T-cell (primary cell): ENCODE results near the gene GLYATL3. TPM values are rescaled to one million over a fixed set of nuclear protein-coding genes. Genes with fewer than 3 reads are reported as not detected.

Source experiments
- ATAC-seq, 4 experiments: fragments of 200-7000 bp in 3 of 4; fragments of 150-1000 bp in 1 of 4; cut with Tn5 transposase; replicated peaks in 1 of 4; 1 replicate in 3 of 4; 2 replicates in 1 of 4; pipeline ENCODE4 v1.10.0; 2021; ENCODE audit warnings: moderate library complexity in 3 of 4, mild to moderate bottlenecking in 2 of 4, moderate number of reproducible peaks in 1 of 4
- CTCF ChIA-PET, 2 donors: fragments of 300-600 bp; sonication (Branson Sonifier 250); formaldehyde crosslinking; loops; one replicate each; lab custom pipeline; 2022; ENCODE audit warnings: antibody characterized with exemption in 2 of 2; lab: Charles Lee
- POLR2A ChIA-PET, 2 donors: fragments of 300-600 bp; sonication (Branson Sonifier 250); formaldehyde crosslinking; loops; one replicate each; lab custom pipeline; 2022; ENCODE audit warnings: antibody characterized with exemption in 2 of 2; lab: Charles Lee
- DNase-seq, 35 experiments: peaks; one replicate each; pipeline versions ENCODE4 v3.0.0 to v3.0.0-alpha.2; 2013 to 2023
- H3K27ac ChIP-seq: one replicate; pipeline ENCODE4 v1.5.1; 2013; ENCODE audit warnings: low read length
- H3K27me3 ChIP-seq, 2 experiments: replicated peaks in 1 of 2; 1 replicate in 1 of 2; 2 replicates in 1 of 2; pipeline versions ENCODE4 v1.6.1 to v1.7.0; 2013; ENCODE audit warnings: low read length in 1 of 2, mixed read lengths in 1 of 2; ENCODE audit not compliant: control insufficient read depth in 2 of 2, insufficient read depth in 2 of 2; ENCODE audit errors: extremely low read depth in 1 of 2
- H3K36me3 ChIP-seq, 2 donors: 1 replicate in 1 of 2; 2 replicates in 1 of 2; pipeline versions ENCODE4 v1.6.1 to v1.7.0; 2013; ENCODE audit warnings: low read length in 1 of 2; ENCODE audit not compliant: control insufficient read depth in 2 of 2, insufficient read depth in 1 of 2; ENCODE audit errors: extremely low read depth in 1 of 2
- H3K4me1 ChIP-seq, 2 experiments: 1 replicate in 1 of 2; 2 replicates in 1 of 2; pipeline versions ENCODE4 v1.6.1 to v1.7.0; 2013; ENCODE audit warnings: low read length in 2 of 2, mixed read lengths in 1 of 2; ENCODE audit not compliant: insufficient read depth in 2 of 2, control insufficient read depth in 1 of 2; ENCODE audit errors: extremely low read depth in 1 of 2
- H3K4me3 ChIP-seq, 2 donors: 1 replicate in 1 of 2; 2 replicates in 1 of 2; pipeline versions ENCODE4 v1.5.1 to v1.7.0; 2013; ENCODE audit warnings: mild to moderate bottlenecking in 2 of 2, low read length in 1 of 2, moderate library complexity in 1 of 2; ENCODE audit not compliant: control insufficient read depth in 1 of 2; ENCODE audit errors: extremely low read depth in 1 of 2
- H3K9me3 ChIP-seq: 2 replicates; pipeline ENCODE4 v1.7.0; 2013
- H3K27ac Mint-ChIP-seq, 2 donors: one replicate each; pipeline ENCODE4 v1.8.0; 2020 to 2021; ENCODE audit warnings: mild to moderate bottlenecking in 2 of 2, mixed read lengths in 2 of 2
- H3K27me3 Mint-ChIP-seq, 2 donors: one replicate each; pipeline ENCODE4 v1.8.0; 2021 to 2022; ENCODE audit warnings: mixed read lengths in 2 of 2
- H3K36me3 Mint-ChIP-seq: one replicate; pipeline ENCODE4 v1.8.0; 2021; ENCODE audit warnings: mixed read lengths
- H3K4me1 Mint-ChIP-seq, 3 donors: one replicate each; pipeline ENCODE4 v1.8.0; 2020 to 2022; ENCODE audit warnings: mixed read lengths in 3 of 3, mild to moderate bottlenecking in 1 of 3
- H3K4me3 Mint-ChIP-seq, 3 donors: one replicate each; pipeline ENCODE4 v1.8.0; 2020 to 2022; ENCODE audit warnings: mild to moderate bottlenecking in 3 of 3, mixed read lengths in 3 of 3, moderate library complexity in 3 of 3
- H3K9me3 Mint-ChIP-seq, 3 donors: one replicate each; pipeline ENCODE4 v1.8.0; 2020 to 2022; ENCODE audit warnings: mixed read lengths in 3 of 3
- WGBS: methylation state at CpG from one replicate; pipeline ENCODE4 v1.1.5; 2013; ENCODE audit warnings: missing lambda C conversion rate; ENCODE audit not compliant: insufficient coverage; 5-methylcytosine and 5-hydroxymethylcytosine counted together
- total RNA-seq, 35 experiments: library from RNA in 6 of 35; stranded (reverse) in 6 of 35; fragments of 120-200 nt in 1 of 35; gene quantifications; one replicate each; pipeline versions ENCODE4 v1.2.1 to v1.2.4 and lab custom pipeline; 2013 to 2026

The GLYATL3 gene
- not detected for total RNA-seq
- total RNA-seq (2013), result not detected
- total RNA-seq (lab: John Stamatoyannopoulos, UW), result 0 to 0.07 (median 0) reads per million in 29 experiments

- no CpG with 5 or more reads among the region's 2 CpGs for WGBS
- no peaks in the 10 kb centered on the region for H3K4me1 Mint-ChIP-seq
- no peak for ATAC-seq
- no peak for DNase-seq
- CTCF ChIA-PET, result no interaction called here
- Histone ChIP-seq H3K4me1 (no peaks in the 10 kb centered on the region), H3K9me3 (no peaks in the 10 kb centered on the region), H3K27me3 (peaks cover 0 to 2% of the 10 kb centered on the region in 2 experiments), H3K36me3 (no peaks in the 10 kb centered on the region), H3K4me3 (no peak within 1 kb of the TSS), H3K27ac (no peak within 1 kb of the TSS)
- no peaks in the 10 kb centered on the region for H3K9me3 Mint-ChIP-seq
- no peaks in the 10 kb centered on the region for H3K27me3 Mint-ChIP-seq
- no peak within 1 kb of the TSS for H3K27ac Mint-ChIP-seq
- POLR2A ChIA-PET, result no interaction called here
- no peak within 1 kb of the TSS for H3K4me3 Mint-ChIP-seq
- H3K36me3 Mint-ChIP-seq, result peaks cover 10% of the 10 kb centered on the region
Measured at GRCh38 chr6:49499623-49500022, at the start of gene GLYATL3. Gene GLYATL3, plus strand, starts transcription at chr6:49499923. Its CDS starts 12,068 bp downstream, at chr6:49511991.

DNA sequence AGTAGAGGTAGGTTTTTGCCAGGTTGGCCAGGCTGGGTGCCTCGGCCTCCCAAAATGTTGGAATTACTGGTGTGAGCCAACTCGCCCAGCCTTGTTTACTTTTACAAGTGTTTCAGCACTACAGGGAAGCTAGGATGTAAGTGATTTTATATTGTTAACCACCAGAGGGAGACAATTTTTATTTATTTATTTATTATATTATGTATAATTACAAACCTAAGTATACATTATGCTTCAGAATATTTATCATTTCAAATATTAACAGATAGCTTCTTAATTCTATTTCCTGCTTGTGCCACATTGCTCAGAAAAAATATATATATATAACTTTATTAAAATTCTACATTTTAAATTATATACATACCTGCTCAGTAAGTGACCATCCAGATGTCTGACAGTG lies 46.5 kb upstream of the GLYATL3 start:
- no peak overlapping the region for H3K27ac Mint-ChIP-seq
- Histone ChIP-seq H3K4me1 (peaks cover 0 to 3% of the 10 kb centered on the region in 2 experiments), H3K27ac (no peak overlapping the region), H3K9me3 (no peaks in the 10 kb centered on the region), H3K4me3 (no peak overlapping the region), H3K36me3 (peaks cover 0 to 29% of the 10 kb centered on the region in 2 donors), H3K27me3 (no peaks in the 10 kb centered on the region)
- WGBS, result no CpG with 5 or more reads among the region's 2 CpGs
- ChIA-PET POLR2A (no interaction called here), CTCF (interaction anchor here (0.8 to 1.0 kb wide), 2 partner anchors 9 to 37 kb away, joined by 3 to 5 read pairs; no protein-coding TSS in a partner anchor)
- H3K4me1 Mint-ChIP-seq, result peaks cover 3 to 7% (median 6%) of the 10 kb centered on the region in 3 donors
- no peaks in the 10 kb centered on the region for H3K9me3 Mint-ChIP-seq
- no peak overlapping the region for H3K4me3 Mint-ChIP-seq
- no peaks in the 10 kb centered on the region for H3K27me3 Mint-ChIP-seq
- peaks cover 31% of the 10 kb centered on the region for H3K36me3 Mint-ChIP-seq
- DNase-seq (no peak), ATAC-seq (no peak)

DNA sequence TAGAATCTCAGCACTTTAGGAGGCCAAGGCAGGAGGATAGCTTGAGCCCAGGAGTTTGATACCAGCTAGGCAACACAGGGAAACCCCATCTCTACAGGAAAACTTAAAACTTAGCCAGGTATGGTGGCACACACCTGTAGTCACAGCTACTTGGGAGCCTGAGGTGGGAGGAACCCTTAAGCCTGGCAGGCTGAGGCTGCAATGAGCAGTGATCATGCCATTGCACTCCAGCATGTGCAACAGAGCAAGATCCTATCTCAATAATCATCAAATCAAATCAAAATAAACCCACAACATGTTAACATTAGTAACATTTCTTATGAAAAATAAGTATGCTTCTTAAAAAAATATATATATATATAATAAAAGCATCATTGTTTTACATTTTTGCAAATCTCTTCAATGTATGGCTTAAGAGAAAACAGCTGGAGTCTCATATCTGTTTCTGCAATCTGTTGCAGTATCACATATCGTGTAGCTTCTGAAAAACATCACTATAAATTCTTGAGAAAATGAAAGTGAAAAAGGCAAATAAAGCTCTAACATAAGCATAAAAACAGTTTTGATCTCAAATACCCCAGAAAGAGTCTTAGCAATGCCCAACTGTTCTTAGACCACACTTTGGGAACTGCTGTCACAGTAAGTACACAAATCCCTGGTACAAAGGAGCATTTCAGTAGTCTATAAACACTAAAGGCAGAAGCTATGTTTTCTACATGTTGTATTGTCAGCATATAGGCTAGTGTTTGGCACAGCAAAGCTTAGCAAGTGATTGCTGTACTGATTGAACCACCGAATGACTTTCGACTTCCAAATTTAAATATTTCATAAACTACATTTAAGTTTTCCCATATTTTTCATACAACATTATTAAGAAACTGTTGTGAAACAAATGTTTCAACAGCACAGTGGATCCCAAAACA lies 44.7 kb upstream of the GLYATL3 start:
- Histone ChIP-seq H3K4me3 (no peak overlapping the region), H3K9me3 (no peaks in the 10 kb centered on the region), H3K36me3 (peaks cover 0 to 24% of the 10 kb centered on the region in 2 donors), H3K4me1 (peaks cover 0 to 3% of the 10 kb centered on the region in 2 experiments), H3K27ac (no peak overlapping the region), H3K27me3 (no peaks in the 10 kb centered on the region)
- Mint-ChIP-seq H3K27me3 (no peaks in the 10 kb centered on the region), H3K4me1 (peaks cover 11 to 23% (median 12%) of the 10 kb centered on the region in 3 donors), H3K4me3 (no peak overlapping the region), H3K36me3 (peaks cover 32% of the 10 kb centered on the region), H3K27ac (no peak overlapping the region), H3K9me3 (no peaks in the 10 kb centered on the region)
- no CpG with 5 or more reads among the region's 3 CpGs for WGBS
- ChIA-PET POLR2A (no interaction called here), CTCF (interaction anchor here (0.6 to 0.9 kb wide), 2 partner anchors 47 to 1824 kb away, joined by 3 read pairs; no protein-coding TSS in a partner anchor)
- ATAC-seq, result no peak
- no peak for DNase-seq

- WGBS, result no CpG with 5 or more reads among the region's 4 CpGs
- peaks cover 8 to 12% of the 10 kb centered on the region in 2 experiments for H3K4me1 ChIP-seq
- DNase-seq, result no peak
- no peaks in the 10 kb centered on the region for H3K27me3 Mint-ChIP-seq
- no peak for ATAC-seq
- no peak overlapping the region for H3K27ac ChIP-seq
- peaks cover 29 to 48% (median 34%) of the 10 kb centered on the region in 3 donors for H3K4me1 Mint-ChIP-seq
- peaks cover 0 to 16% of the 10 kb centered on the region in 2 donors for H3K36me3 ChIP-seq
- H3K4me3 Mint-ChIP-seq, result no peak overlapping the region
- no peak overlapping the region for H3K27ac Mint-ChIP-seq
- no peaks in the 10 kb centered on the region for H3K9me3 ChIP-seq
- POLR2A ChIA-PET, result no interaction called here
- no peak overlapping the region for H3K4me3 ChIP-seq
- H3K36me3 Mint-ChIP-seq, result peaks cover 26% of the 10 kb centered on the region
- CTCF ChIA-PET, result interaction anchor here in 1 of 2 donors (0.5 kb wide), 1 partner anchor 1974 kb away, joined by 3 read pairs; no protein-coding TSS in a partner anchor
- H3K27me3 ChIP-seq, result no peaks in the 10 kb centered on the region
- no peaks in the 10 kb centered on the region for H3K9me3 Mint-ChIP-seq
Measured at GRCh38 chr6:49457771-49458170, 42.0 kb upstream of the GLYATL3 start.

- peak overlapping the region; percentile 67 for H3K27ac ChIP-seq
- Mint-ChIP-seq H3K27me3 (no peaks in the 10 kb centered on the region), H3K4me1 (peaks cover 52 to 70% (median 60%) of the 10 kb centered on the region in 3 donors), H3K9me3 (no peaks in the 10 kb centered on the region), H3K36me3 (peaks cover 14% of the 10 kb centered on the region), H3K27ac (peak overlapping the region; percentile 59 to 94), H3K4me3 (peak overlapping the region; percentile 92 to 93 (median 93))
- no peak for ATAC-seq
- WGBS, result no CpG with 5 or more reads among the region's 3 CpGs
- peaks cover 12 to 22% of the 10 kb centered on the region in 2 experiments for H3K4me1 ChIP-seq
- H3K9me3 ChIP-seq, result no peaks in the 10 kb centered on the region
- H3K27me3 ChIP-seq, result no peaks in the 10 kb centered on the region
- H3K4me3 ChIP-seq, result peak overlapping the region; percentile 67 to 99
- ChIA-PET CTCF (interaction anchor here in 1 of 2 donors (1.2 kb wide), 1 partner anchor 9 kb away, joined by 3 read pairs; no protein-coding TSS in a partner anchor), POLR2A (no interaction called here)
- peaks cover 0 to 6% of the 10 kb centered on the region in 2 donors for H3K36me3 ChIP-seq
- peak in 1 of 35 experiments; percentile 16 for DNase-seq
Measured at GRCh38 chr6:49462071-49462470, 37.7 kb upstream of the GLYATL3 start.

DNA sequence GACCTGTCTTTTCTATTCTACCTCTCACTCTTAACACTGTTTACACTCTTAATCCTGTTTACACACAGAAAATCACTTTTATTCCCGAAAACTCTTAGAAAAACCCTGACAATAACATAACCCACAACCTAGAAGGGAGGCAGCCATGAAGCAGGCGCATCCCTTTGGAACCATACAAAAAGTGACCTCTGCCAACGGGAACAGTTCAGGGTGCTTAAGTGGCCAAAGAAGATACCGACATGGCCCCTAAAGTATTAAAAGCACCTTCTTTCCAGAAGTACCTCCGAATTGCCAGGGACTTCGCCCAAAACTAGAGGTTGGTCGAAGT lies 37.2 kb upstream of the GLYATL3 start:
- Mint-ChIP-seq H3K27me3 (no peaks in the 10 kb centered on the region), H3K36me3 (peaks cover 11% of the 10 kb centered on the region), H3K27ac (peak overlapping the region; percentile 91 to 94), H3K4me1 (peaks cover 52 to 68% (median 60%) of the 10 kb centered on the region in 3 donors), H3K9me3 (no peaks in the 10 kb centered on the region), H3K4me3 (peak overlapping the region; percentile 92 to 93 (median 93))
- ATAC-seq, result peak in 1 of 4 experiments; percentile 1
- WGBS, result 5% methylated on average over 3 of the region's 7 CpGs
- H3K4me1 ChIP-seq, result peaks cover 12 to 22% of the 10 kb centered on the region in 2 experiments
- peaks cover 0 to 3% of the 10 kb centered on the region in 2 donors for H3K36me3 ChIP-seq
- no peaks in the 10 kb centered on the region for H3K27me3 ChIP-seq
- peak overlapping the region; percentile 67 to 99 for H3K4me3 ChIP-seq
- ChIA-PET POLR2A (no interaction called here), CTCF (interaction anchor here in 1 of 2 donors (1.2 kb wide), 1 partner anchor 9 kb away, joined by 3 read pairs; no protein-coding TSS in a partner anchor)
- peak overlapping the region; percentile 67 for H3K27ac ChIP-seq
- no peak for DNase-seq
- H3K9me3 ChIP-seq, result no peaks in the 10 kb centered on the region
